Fibroblast of villous mesenchyme (primary cell): Measurements from ENCODE around the gene S1PR3. TPM values are rescaled to one million over a fixed set of nuclear protein-coding genes. Genes with fewer than 3 reads are reported as not detected.
"Not testable (repeated sequence)": the region's sequence is repeated elsewhere in the genome, so short reads cannot be mapped to it uniquely, and the experiment has no call there.

Experiments
- DNase-seq: peaks from one replicate; pipeline ENCODE4 v3.0.0-alpha.2; 2010; ENCODE audit warnings: low read depth
- H3K4me3 ChIP-seq: 2 replicates; pipeline ENCODE4 v1.5.1; 2011; ENCODE audit warnings: low read depth, mild to moderate bottlenecking, low read length
- CTCF ChIP-seq: IDR thresholded peaks from 2 replicates; pipeline ENCODE4 v1.5.1; 2012; ENCODE audit warnings: low read depth, mild to moderate bottlenecking, low read length; ENCODE audit not compliant: insufficient read depth
- total RNA-seq: library from RNA; depleted of rRNA; stranded (reverse); fragments of >200 nt; gene quantifications from 2 replicates; pipeline ENCODE4 v1.2.3, GENCODE V29; 2012

Gene S1PR3
- 102 and 279 TPM in 2 replicates for total RNA-seq

GRCh38 chr9:88991066-88992034 is at the start of gene S1PR3:
Gene S1PR3, plus strand, starts transcription at chr9:88991468. Its CDS starts 9,733 bp downstream, at chr9:89001201.
- peak; percentile 7 for TF ChIP-seq CTCF
- peak; percentile 62 for DNase-seq
- H3K4me3 ChIP-seq: peak within 1 kb of the TSS; percentile 93

GRCh38 chr9:88941586-88941985 is 49.7 kb upstream of the S1PR3 start:
- DNase-seq: not testable (repeated sequence)

GRCh38 chr9:88942411-88942810 is 48.9 kb upstream of the S1PR3 start:
- TF ChIP-seq CTCF: no peak
- no peak for DNase-seq
- H3K4me3 ChIP-seq: no peak overlapping the region

More at GRCh38 chr9:88941586-88941985, 49.7 kb upstream of the S1PR3 start:
- H3K4me3 ChIP-seq: not testable (repeated sequence)

- no peak overlapping the region for H3K4me3 ChIP-seq
- no peak for TF ChIP-seq CTCF
Measured at GRCh38 chr9:88945636-88946333, 45.5 kb upstream of the S1PR3 start.

GRCh38 chr9:88947581-88948573 is 43.4 kb upstream of the S1PR3 start:
- no peak for TF ChIP-seq CTCF
- peak; percentile 28 for DNase-seq

More at GRCh38 chr9:88945636-88946333, 45.5 kb upstream of the S1PR3 start:
- DNase-seq: no peak

GRCh38 chr9:88949425-88949824 is 41.8 kb upstream of the S1PR3 start:
- TF ChIP-seq CTCF: no peak
- no peak overlapping the region for H3K4me3 ChIP-seq
- DNase-seq: peak; percentile 76

More at GRCh38 chr9:88947581-88948573, 43.4 kb upstream of the S1PR3 start:
- H3K4me3 ChIP-seq: no peak overlapping the region
